GM12891 (cell line): ENCODE results near the gene GPR37L1.
"Not testable (repeated sequence)": the region's sequence is repeated elsewhere in the genome, so short reads cannot be mapped to it uniquely, and the experiment has no call there.

Experiments used
- DNase-seq: peaks from one replicate; pipeline ENCODE4 v3.0.0; 2011; ENCODE audit warnings: low spot score; ENCODE audit not compliant: insufficient read length
- FAIRE-seq: peaks from 2 replicates; lab custom pipeline; 2011; peaks lifted over from hg19 to GRCh38; lab: Jason Lieb, UNC
- PAX5 ChIP-seq: IDR thresholded peaks from 2 replicates; pipeline ENCODE4 v1.6.1; 2011; ENCODE audit warnings: low read length, moderate library complexity, mild to moderate bottlenecking; ENCODE audit not compliant: insufficient read depth, severe bottlenecking
- POLR2A ChIP-seq: IDR thresholded peaks from 2 replicates; pipeline ENCODE4 v1.6.1; 2011; ENCODE audit warnings: low read depth, low read length, control low read depth
- POLR2AphosphoS5 ChIP-seq: IDR thresholded peaks from 2 replicates; pipeline ENCODE4 v1.6.1; 2011; ENCODE audit warnings: low read depth, low read length, control low read depth
- POU2F2 ChIP-seq: IDR thresholded peaks from 2 replicates; pipeline ENCODE4 v1.6.1; 2011; ENCODE audit warnings: low read depth, mild to moderate bottlenecking, control low read depth, low read length, moderate library complexity
- SPI1 ChIP-seq: IDR thresholded peaks from 2 replicates; pipeline ENCODE4 v1.6.1; 2011; ENCODE audit warnings: low read depth, low read length, control low read depth
- TAF1 ChIP-seq: IDR thresholded peaks from 2 replicates; pipeline ENCODE4 v1.6.1; 2011; ENCODE audit warnings: low read depth, low read length, control low read depth

GPR37L1 gene

GRCh38 chr1:202161151-202162046 lies 38.7 kb downstream of the GPR37L1 start:
- no peak for DNase-seq
- no peak for FAIRE-seq
- no peak for TF ChIP-seq TAF1
- no peak for TF ChIP-seq SPI1
- no peak for TF ChIP-seq POLR2A
- TF ChIP-seq POU2F2, result no peak
- no peak for TF ChIP-seq PAX5
- no peak for TF ChIP-seq POLR2AphosphoS5

GRCh38 chr1:202162047-202162417 lies 39.3 kb downstream of the GPR37L1 start:
- TF ChIP-seq POU2F2, result peak; percentile 28; the same call in 1 of the 2 replicates
- TF ChIP-seq POLR2AphosphoS5, result no peak
- peak; percentile 32; the same call in 1 of the 2 replicates for TF ChIP-seq SPI1
- peak; percentile 76 for FAIRE-seq
- DNase-seq, result peak; percentile 52

GRCh38 chr1:202162418-202163280 lies 39.9 kb downstream of the GPR37L1 start:
- DNase-seq (no peak), FAIRE-seq (peak; percentile 33)

GRCh38 chr1:202163281-202164270 lies 40.9 kb downstream of the GPR37L1 start:
- TF ChIP-seq PAX5 (no peak), POLR2AphosphoS5 (no peak), TAF1 (no peak), SPI1 (no peak), POLR2A (no peak), POU2F2 (no peak)
- no peak for DNase-seq
- peak; percentile 13 for FAIRE-seq

More at GRCh38 chr1:202162418-202163280, 39.9 kb downstream of the GPR37L1 start:
- TF ChIP-seq TAF1 (no peak), SPI1 (no peak), PAX5 (no peak), POLR2A (0 out of 2 replicates have a peak, but pooled peaks have one; percentile 30), POLR2AphosphoS5 (0 out of 2 replicates have a peak, but pooled peaks have one; percentile 26), POU2F2 (no peak)

- no peak for TF ChIP-seq PAX5
- no peak for TF ChIP-seq TAF1
- TF ChIP-seq POU2F2, result peak; percentile 51; the same call in 1 of the 2 replicates
- TF ChIP-seq POLR2AphosphoS5, result no peak
- no peak for TF ChIP-seq POLR2A
- peak; percentile 42; the same call in 1 of the 2 replicates for TF ChIP-seq SPI1
- FAIRE-seq, result peak; percentile 63
- peak; percentile 76 for DNase-seq
These were observed 41.7 kb downstream of the GPR37L1 start for GRCh38 chr1:202164271-202165037.

GRCh38 chr1:202165267-202165941 lies 42.7 kb downstream of the GPR37L1 start:
- FAIRE-seq (no peak), DNase-seq (no peak)
- TF ChIP-seq SPI1 (no peak), PAX5 (no peak), POLR2AphosphoS5 (no peak), TAF1 (no peak), POLR2A (no peak), POU2F2 (no peak)

GRCh38 chr1:202165942-202166843 lies 43.5 kb downstream of the GPR37L1 start:
- DNase-seq (no peak), FAIRE-seq (no peak)
- TF ChIP-seq POLR2AphosphoS5, result no peak
- no peak for TF ChIP-seq PAX5
- no peak for TF ChIP-seq TAF1
- TF ChIP-seq POLR2A, result no peak
- TF ChIP-seq SPI1, result no peak
- TF ChIP-seq POU2F2, result no peak

- not testable (repeated sequence) for FAIRE-seq, DNase-seq
These were observed 44.3 kb downstream of the GPR37L1 start for GRCh38 chr1:202167054-202167453.
